Retina (tissue), 1 donor: ENCODE measurements around the gene TTC39B.
"Not testable (repeated sequence)": the region's sequence is repeated elsewhere in the genome, so short reads cannot be mapped to it uniquely, and the experiment has no call there.

Experiments
- DNase-seq: peaks from one replicate; pipeline ENCODE4 v3.0.0-alpha.2; 2016

The TTC39B gene

GRCh38 chr9:15306757-15307522 is at the start of gene TTC39B:
TSS of gene TTC39B (minus strand) at chr9:15307216. CDS start at chr9:15307125, 91 bp downstream.
- DNase-seq, result peak; percentile 94

GRCh38 chr9:15355669-15356068 is 48.7 kb upstream of the TTC39B start:
- DNase-seq, result no peak

- no peak for DNase-seq
Observed at GRCh38 chr9:15354713-15355112, 47.7 kb upstream of the TTC39B start.

- no peak for DNase-seq
Observed at GRCh38 chr9:15353892-15354291, 46.9 kb upstream of the TTC39B start.

- no peak for DNase-seq
Observed at GRCh38 chr9:15352306-15352705, 45.3 kb upstream of the TTC39B start.

GRCh38 chr9:15349892-15350761 is 43.1 kb upstream of the TTC39B start:
- DNase-seq, result no peak

- DNase-seq, result no peak
Observed at GRCh38 chr9:15346837-15347236, 39.8 kb upstream of the TTC39B start.

GRCh38 chr9:15344191-15344590 is 37.2 kb upstream of the TTC39B start:
- no peak for DNase-seq

GRCh38 chr9:15333376-15333881 is 26.4 kb upstream of the TTC39B start:
- DNase-seq, result no peak

GRCh38 chr9:15332939-15333338 is 25.9 kb upstream of the TTC39B start:
- no peak for DNase-seq

GRCh38 chr9:15329539-15330109 is 22.6 kb upstream of the TTC39B start:
- no peak for DNase-seq

- no peak for DNase-seq
Observed at GRCh38 chr9:15328946-15329345, 21.9 kb upstream of the TTC39B start.

GRCh38 chr9:15322695-15323094 is 15.7 kb upstream of the TTC39B start:
- not testable (repeated sequence) for DNase-seq

GRCh38 chr9:15319661-15320060 is 12.6 kb upstream of the TTC39B start:
- DNase-seq, result not testable (repeated sequence)

- DNase-seq, result no peak
Observed at GRCh38 chr9:15317836-15318235, 10.8 kb upstream of the TTC39B start.

- no peak for DNase-seq
Observed at GRCh38 chr9:15311607-15312006, 4.6 kb upstream of the TTC39B start.

GRCh38 chr9:15310107-15310850 is 3.3 kb upstream of the TTC39B start:
- no peak for DNase-seq

- DNase-seq, result no peak
Observed at GRCh38 chr9:15308511-15308910, 1.5 kb upstream of the TTC39B start.

- no peak for DNase-seq
Observed at GRCh38 chr9:15307523-15307841, 466 bp upstream of the TTC39B start.

- no peak for DNase-seq
Observed at GRCh38 chr9:15306068-15306756, 804 bp downstream of the TTC39B start.

- DNase-seq, result no peak
Observed at GRCh38 chr9:15305470-15305869, 1.5 kb downstream of the TTC39B start.

- DNase-seq, result no peak
Observed at GRCh38 chr9:15304632-15305031, 2.4 kb downstream of the TTC39B start.
